T-helper 1 cell (primary cell): ENCODE results near the gene ADAMTS4.

Source experiments
- DNase-seq, 5 donors: peaks; one replicate each; pipeline ENCODE4 v3.0.0-alpha.2; 2012 to 2020

Gene ADAMTS4

GRCh38 chr1:161193561-161194235 is 5.2 kb downstream of the ADAMTS4 start:
- DNase-seq, result no peak

GRCh38 chr1:161192476-161193465 is 6.1 kb downstream of the ADAMTS4 start:
- peak; percentile 30 to 79 (median 47) for DNase-seq

GRCh38 chr1:161191971-161192370 is 6.9 kb downstream of the ADAMTS4 start:
- no peak for DNase-seq

GRCh38 chr1:161190962-161191521 is 7.8 kb downstream of the ADAMTS4 start:
- no peak for DNase-seq

GRCh38 chr1:161189036-161189435 is 9.8 kb downstream of the ADAMTS4 start:
- DNase-seq, result no peak

DNA sequence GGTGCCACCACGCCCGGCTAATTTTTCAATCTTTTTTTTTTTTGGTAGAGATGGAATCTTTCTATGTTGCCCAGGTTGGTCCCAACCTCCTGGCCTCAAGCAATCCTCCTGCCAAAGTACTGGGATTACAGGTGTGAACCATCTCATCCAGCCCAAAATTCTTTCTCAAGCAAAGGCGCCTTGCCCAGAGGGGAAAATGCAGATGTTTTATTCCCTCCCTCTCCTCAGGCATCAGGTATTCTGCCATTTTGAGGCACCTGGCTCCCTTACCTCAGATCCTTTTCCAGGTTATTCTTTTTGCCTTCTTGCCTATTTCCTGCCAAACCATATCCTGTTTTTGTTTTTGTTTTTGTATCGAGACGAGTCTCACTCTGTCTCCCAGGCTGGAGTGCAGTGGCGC is 10.5 kb downstream of the ADAMTS4 start:
- DNase-seq, result no peak

- DNase-seq, result no peak
These were observed 11.5 kb downstream of the ADAMTS4 start for GRCh38 chr1:161187311-161187710.

DNA sequence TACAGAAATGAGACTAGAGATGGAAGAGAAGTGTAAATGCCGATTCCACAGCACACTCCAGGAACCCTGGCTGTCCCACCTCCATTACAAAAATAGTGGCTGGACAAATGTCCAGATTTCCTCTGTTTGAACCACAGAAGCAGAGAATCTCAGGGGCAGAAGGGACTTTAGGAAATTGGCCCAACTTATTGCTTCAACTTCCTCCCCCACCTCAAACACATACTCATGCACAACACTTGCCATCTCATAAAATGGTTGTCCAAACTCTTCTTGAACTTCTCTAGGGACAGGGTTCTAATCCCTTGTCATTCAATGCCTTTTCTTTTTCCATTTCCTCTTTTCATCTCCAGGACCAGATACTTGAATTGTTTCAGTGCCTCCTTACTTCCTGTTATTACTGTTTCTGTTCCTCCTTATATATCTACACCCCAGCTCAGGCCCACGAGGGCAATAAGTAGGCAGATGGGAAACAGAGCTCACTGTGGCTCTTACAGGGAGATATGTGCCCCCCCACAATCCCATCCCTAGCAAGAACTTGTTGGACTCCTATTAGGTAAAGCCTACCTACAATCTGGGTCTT is 13.0 kb downstream of the ADAMTS4 start:
- no peak for DNase-seq

GRCh38 chr1:161185282-161185682 is 13.6 kb downstream of the ADAMTS4 start:
- peak; percentile 50 to 94 (median 69) for DNase-seq

DNA sequence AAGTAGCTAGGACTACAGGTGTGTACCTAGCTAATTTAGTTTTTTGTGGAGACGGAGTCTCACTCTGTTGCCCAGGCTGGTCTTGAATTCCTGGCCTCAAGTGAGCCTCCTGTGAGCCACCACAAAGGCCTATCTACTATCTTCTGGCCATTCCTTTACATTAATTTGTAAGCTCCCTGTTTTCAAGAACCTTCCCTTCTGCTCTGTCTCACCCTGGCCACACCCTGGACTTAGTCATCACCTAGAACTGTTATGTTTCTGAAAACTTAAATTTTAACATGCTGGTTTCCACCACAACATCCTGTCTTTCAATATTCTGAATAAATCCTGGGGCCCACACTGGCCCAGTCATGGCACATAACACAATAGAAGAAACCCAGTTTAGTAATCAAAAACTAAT is 16.6 kb downstream of the ADAMTS4 start:
- DNase-seq, result peak in 2 of 5 donors; percentile 19 to 91

DNA sequence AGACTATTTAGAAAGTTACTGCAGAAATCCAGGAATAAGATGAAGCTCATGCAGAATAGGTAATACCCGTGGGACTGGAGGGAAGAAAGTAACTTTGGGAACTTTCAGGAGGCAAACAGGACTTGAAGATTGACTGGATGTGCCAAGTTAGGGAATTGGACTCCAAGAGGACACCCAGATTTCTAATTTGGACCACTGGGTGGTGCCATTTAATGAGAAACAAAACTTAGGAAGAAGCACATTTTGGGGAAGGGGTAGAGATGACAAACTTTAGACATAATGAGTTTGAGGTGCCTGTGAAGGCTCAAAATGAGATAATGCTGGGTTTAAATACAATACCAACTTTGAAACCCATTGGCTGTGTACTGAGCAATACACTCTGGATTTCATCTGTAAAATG is 18.2 kb downstream of the ADAMTS4 start:
- peak in 1 of 5 donors; percentile 41 for DNase-seq

- no peak for DNase-seq
These were observed 19.2 kb downstream of the ADAMTS4 start for GRCh38 chr1:161179698-161180097.

- no peak for DNase-seq
These were observed 21.0 kb downstream of the ADAMTS4 start for GRCh38 chr1:161177936-161178244.

DNA sequence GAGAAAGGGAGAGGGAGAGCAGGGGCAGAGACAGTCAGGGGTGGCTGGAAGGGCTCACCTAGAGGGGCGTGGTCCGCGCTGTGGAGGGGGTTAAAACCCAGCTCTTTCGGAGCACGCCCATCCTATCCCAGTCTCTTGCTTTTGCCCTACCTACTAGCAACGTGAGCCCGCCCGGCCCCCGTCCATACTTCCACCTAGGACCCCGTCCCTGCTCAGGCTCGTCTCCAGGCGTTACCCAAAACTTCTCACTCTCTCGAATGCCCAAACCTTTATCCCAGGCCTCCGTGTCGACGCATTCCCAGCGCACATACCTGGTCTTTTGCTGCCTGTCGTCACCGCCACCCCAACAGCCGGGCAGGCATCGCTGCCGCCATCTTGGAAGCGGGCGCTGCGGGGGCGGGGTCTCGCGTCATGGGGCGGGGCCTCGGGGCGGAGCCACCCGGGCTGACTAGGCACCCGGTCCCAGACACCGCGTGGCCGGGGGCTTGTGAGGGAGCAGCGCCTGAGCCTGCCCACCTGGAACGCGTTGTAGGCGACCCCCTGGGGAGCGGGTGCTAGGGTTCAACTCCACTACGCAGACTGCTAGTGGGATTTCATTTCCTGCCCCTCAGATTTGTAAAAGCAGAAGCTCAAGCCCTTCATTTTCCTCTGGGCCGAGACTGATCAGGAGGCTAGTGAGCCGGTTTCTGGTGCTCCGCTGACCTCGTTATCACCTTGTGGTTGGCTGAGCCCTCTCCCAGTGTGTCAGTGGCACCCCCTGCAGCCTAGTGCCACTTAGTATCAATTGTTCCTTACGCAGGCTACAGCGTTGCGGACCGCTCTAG is 21.5 kb downstream of the ADAMTS4 start, which contains the start of gene B4GALT3:
Gene B4GALT3 (minus strand): TSS at position 396 of the 824 bp plus-strand sequence. CDS start 1,447 bp downstream, outside the sequence.
- peak; percentile 80 to 90 (median 87) for DNase-seq

- DNase-seq, result no peak
These were observed 22.3 kb downstream of the ADAMTS4 start for GRCh38 chr1:161176468-161177111.

- DNase-seq, result no peak
These were observed 22.9 kb downstream of the ADAMTS4 start for GRCh38 chr1:161175771-161176453.

- DNase-seq, result no peak
These were observed 23.9 kb downstream of the ADAMTS4 start for GRCh38 chr1:161174911-161175310.

- no peak for DNase-seq
These were observed 25.1 kb downstream of the ADAMTS4 start for GRCh38 chr1:161173711-161174110.

GRCh38 chr1:161172776-161173376 is 26.0 kb downstream of the ADAMTS4 start:
- DNase-seq, result no peak

DNA sequence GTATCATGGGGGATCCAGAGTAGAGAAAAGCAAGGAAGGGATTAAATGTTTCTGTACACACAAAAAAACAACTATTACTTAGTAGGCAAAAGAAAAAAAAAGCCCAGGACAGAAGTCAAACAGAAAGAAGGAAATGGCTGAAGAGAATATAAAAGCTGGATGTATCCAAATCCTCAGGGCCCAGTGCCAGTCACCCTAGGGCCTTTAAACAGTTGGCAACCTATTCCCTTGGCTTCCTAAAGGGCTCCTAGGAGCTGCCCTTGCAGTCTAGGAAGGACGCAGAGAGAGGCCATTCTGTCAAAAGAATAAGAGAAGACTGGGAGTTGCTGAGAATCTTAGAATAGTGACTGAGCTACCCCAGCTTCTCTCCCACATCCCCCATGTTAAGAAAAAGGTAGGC is 26.5 kb downstream of the ADAMTS4 start:
- DNase-seq, result no peak

DNA sequence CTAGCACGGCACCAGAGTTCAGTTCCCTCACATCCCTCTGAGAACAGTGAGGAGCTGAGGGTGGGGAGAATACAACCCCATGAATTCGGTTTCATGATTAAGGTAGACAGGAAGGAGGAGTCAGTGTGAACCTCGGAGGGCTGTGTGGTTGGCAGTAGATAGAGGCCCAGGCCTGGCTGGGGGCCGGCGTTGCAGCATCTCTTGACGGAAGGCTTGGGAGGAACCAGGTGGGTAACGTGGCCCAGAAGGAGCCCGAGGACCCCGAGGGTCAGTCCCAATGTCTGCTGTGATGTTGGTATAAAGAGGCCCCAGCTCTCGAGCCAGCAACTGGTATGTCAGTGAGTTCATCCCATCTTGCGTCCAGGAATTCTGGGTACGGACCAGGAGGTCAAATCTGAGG is 27.2 kb downstream of the ADAMTS4 start:
- no peak for DNase-seq
